Ascending aorta (tissue), 2 donors: ENCODE data around the gene SPACA9. TPM values are rescaled to one million over a fixed set of nuclear protein-coding genes. Genes with fewer than 3 reads are reported as not detected.

ENCODE experiments used
- DNase-seq, 2 donors: peaks; one replicate each; pipeline ENCODE4 v3.0.0-alpha.2; 2019; ENCODE audit warnings: low spot score in 2 of 2
- H3K27ac ChIP-seq, 2 donors: fragments of 200-600 bp; sonication (generic); one replicate each; pipeline ENCODE4 v1.5.1; 2016 to 2017; ENCODE audit warnings: mild to moderate bottlenecking in 1 of 2
- H3K27me3 ChIP-seq: fragments of 200-600 bp; sonication (generic); one replicate; pipeline ENCODE4 v1.5.1; 2017
- H3K36me3 ChIP-seq, 2 donors: fragments of 200-600 bp; sonication (generic); one replicate each; pipeline ENCODE4 v1.5.1; 2016
- H3K4me1 ChIP-seq, 2 donors: fragments of 200-600 bp; sonication (generic); one replicate each; pipeline ENCODE4 v1.5.1; 2016 to 2017; ENCODE audit warnings: mild to moderate bottlenecking in 1 of 2
- H3K4me3 ChIP-seq, 2 donors: fragments of 200-600 bp; sonication (generic); one replicate each; pipeline ENCODE4 v1.5.1; 2016 to 2017; ENCODE audit warnings: mild to moderate bottlenecking in 1 of 2
- H3K9me3 ChIP-seq, 2 donors: fragments of 200-600 bp; sonication (generic); one replicate each; pipeline ENCODE4 v1.5.1; 2016
- CTCF ChIP-seq, 3 experiments: fragments of 200-600 bp in 2 of 3; fragments of 450-650 bp in 1 of 3; sonication (generic) in 2 of 3; IDR thresholded peaks; one replicate each; pipeline ENCODE4 v1.5.1; 2016 to 2019; ENCODE audit warnings: antibody characterized with exemption in 3 of 3, mild to moderate bottlenecking in 1 of 3, moderate library complexity in 1 of 3
- intact Hi-C: fragments of 100-400 bp; cut with DNase I; formaldehyde crosslinking; loops from one replicate; pipeline ENCODE4 v1.15.1; 2023
- total RNA-seq: library from RNA; depleted of rRNA; stranded (reverse); fragments of >200 nt; gene quantifications from one replicate; pipeline ENCODE4 v1.1.0, GENCODE V29; 2016

SPACA9 gene
- total RNA-seq, 1 donor from 2014 or later: 5.9 TPM

- no peaks in the 10 kb centered on the region for H3K4me1 ChIP-seq
- intact Hi-C loops: no loop called here
- H3K36me3 ChIP-seq: peaks cover 65 to 79% of the 10 kb centered on the region in 2 donors
- no peaks in the 10 kb centered on the region for H3K9me3 ChIP-seq
- TF ChIP-seq CTCF (IDR thresholded peaks at IDR 0.05): no peak
- DNase-seq: no peak
- no peaks in the 10 kb centered on the region for H3K27me3 ChIP-seq
- no peak overlapping the region for H3K4me3 ChIP-seq
- H3K27ac ChIP-seq: no peak overlapping the region
Observed at GRCh38 chr9:132896264-132896663, 17.6 kb downstream of the SPACA9 start.

- intact Hi-C loops: no loop called here
- no peak for TF ChIP-seq CTCF (IDR thresholded peaks at IDR 0.05)
- no peak overlapping the region for H3K4me3 ChIP-seq
- DNase-seq: no peak
- H3K27me3 ChIP-seq: no peaks in the 10 kb centered on the region
- no peaks in the 10 kb centered on the region for H3K4me1 ChIP-seq
- H3K36me3 ChIP-seq: peaks cover 68 to 83% of the 10 kb centered on the region in 2 donors
- no peak overlapping the region for H3K27ac ChIP-seq
- H3K9me3 ChIP-seq: no peaks in the 10 kb centered on the region
Observed at GRCh38 chr9:132896906-132897305, 18.2 kb downstream of the SPACA9 start.

GRCh38 chr9:132898051-132898450 lies 19.4 kb downstream of the SPACA9 start:
- Histone ChIP-seq H3K4me3 (no peak overlapping the region), H3K27me3 (no peaks in the 10 kb centered on the region), H3K4me1 (no peaks in the 10 kb centered on the region), H3K36me3 (peaks cover 71 to 92% of the 10 kb centered on the region in 2 donors), H3K27ac (no peak overlapping the region), H3K9me3 (no peaks in the 10 kb centered on the region)
- intact Hi-C loops: no loop called here
- DNase-seq: no peak
- TF ChIP-seq CTCF (IDR thresholded peaks at IDR 0.05): no peak

- peak; percentile 67 to 94 (median 85) for TF ChIP-seq CTCF (IDR thresholded peaks at IDR 0.05)
- intact Hi-C loops: no loop called here
- peak in 1 of 2 donors; percentile 86 for DNase-seq
- Histone ChIP-seq H3K4me1 (no peaks in the 10 kb centered on the region), H3K4me3 (no peak overlapping the region), H3K36me3 (peaks cover 69 to 90% of the 10 kb centered on the region in 2 donors), H3K27ac (no peak overlapping the region), H3K9me3 (no peaks in the 10 kb centered on the region), H3K27me3 (no peaks in the 10 kb centered on the region)
Observed at GRCh38 chr9:132901858-132902831, 23.4 kb downstream of the SPACA9 start.

GRCh38 chr9:132903574-132904492 lies 25.1 kb downstream of the SPACA9 start:
- Histone ChIP-seq H3K9me3 (no peaks in the 10 kb centered on the region), H3K27me3 (no peaks in the 10 kb centered on the region), H3K4me3 (no peak overlapping the region), H3K27ac (no peak overlapping the region), H3K36me3 (peaks cover 56 to 76% of the 10 kb centered on the region in 2 donors), H3K4me1 (no peaks in the 10 kb centered on the region)
- DNase-seq: no peak
- no peak for TF ChIP-seq CTCF (IDR thresholded peaks at IDR 0.05)
- intact Hi-C loops: no loop called here
